GM18526 (cell line): Measurements from ENCODE around the gene LZTS3.

Experiments used
- POLR2A ChIP-seq: IDR thresholded peaks from 3 replicates; pipeline ENCODE4 v1.6.1; 2011; ENCODE audit not compliant: insufficient read length; ENCODE audit errors: extremely low read depth

The LZTS3 gene

DNA sequence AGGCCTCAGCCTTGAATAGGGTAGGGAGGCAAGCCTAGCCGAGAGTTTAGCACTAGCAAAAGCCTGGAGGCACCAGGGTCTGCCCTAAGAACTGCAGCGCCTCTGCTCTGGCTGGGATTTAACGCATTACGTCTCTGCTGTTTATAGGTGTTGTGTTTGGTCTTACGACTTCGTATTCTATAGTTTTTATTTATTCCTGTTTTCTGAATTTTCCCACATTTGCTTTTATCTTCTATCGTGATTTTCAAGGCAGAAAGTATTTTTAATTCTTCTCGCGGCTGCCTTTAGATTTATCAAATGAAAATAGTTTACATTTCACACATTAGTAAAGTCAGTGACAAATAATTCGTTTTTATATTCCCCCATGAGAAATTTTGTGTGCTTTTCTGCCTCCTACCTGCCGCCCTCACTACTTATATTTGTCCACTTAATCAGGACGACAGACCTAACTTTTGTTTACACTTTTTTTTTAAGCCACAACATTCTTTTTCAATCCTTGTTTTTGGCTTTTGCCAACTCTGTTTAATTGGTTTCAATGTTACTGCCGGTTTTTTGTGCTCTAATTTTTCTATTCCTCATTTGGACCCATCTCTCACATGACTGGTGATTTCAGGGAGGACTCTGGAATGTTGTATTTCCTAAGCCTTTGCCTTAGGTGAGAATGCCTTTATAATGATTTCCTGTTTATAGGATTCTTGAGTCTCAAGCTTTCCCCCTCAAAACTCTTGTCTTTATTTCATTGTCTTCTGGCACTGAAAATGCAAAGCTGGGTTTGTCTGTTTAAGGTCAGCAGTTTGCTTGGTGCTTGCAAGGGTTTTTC is 1.3 kb upstream of the LZTS3 start:
- no peak for TF ChIP-seq POLR2A

DNA sequence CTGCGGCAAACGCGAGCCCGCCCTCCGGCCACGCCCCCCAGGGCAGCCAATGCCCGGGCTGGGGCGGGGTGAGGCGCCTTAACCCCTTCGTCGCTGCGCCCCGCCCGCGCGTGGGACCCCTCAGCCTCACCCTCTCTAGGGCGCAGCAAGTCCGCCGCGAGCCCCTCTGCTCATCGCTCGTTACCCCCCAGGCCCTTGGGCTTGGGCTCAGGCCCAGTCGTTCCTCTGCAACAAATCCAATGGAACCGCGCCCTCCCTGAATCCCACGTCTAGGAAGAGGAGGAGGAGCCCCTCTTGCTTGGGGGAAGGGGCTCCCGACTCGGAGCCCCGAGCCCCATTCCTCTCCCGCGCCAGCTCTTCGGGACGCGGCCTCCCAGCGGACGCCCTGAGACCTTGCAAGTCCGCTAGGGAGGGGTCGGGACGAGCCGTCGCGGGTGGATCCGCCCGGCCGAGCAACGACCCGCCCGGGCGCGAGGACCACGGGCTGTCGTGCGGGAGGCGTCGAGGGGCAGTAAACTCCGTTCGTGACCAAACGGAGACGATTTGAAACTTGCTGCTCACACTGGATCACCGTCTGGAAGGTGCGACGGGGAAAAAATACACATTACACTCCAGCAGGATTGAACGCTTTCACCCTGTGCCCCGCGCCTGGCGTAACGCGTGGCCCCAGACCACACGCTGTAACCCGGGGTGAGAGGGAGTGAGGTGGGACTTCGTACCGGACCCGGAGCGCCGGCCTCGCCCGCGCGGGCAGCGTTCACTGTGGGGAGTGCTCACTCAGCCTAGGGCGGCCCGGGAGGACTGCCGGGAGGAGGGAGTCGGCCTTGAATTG is 477 bp upstream of the LZTS3 start:
- TF ChIP-seq POLR2A = no peak

DNA sequence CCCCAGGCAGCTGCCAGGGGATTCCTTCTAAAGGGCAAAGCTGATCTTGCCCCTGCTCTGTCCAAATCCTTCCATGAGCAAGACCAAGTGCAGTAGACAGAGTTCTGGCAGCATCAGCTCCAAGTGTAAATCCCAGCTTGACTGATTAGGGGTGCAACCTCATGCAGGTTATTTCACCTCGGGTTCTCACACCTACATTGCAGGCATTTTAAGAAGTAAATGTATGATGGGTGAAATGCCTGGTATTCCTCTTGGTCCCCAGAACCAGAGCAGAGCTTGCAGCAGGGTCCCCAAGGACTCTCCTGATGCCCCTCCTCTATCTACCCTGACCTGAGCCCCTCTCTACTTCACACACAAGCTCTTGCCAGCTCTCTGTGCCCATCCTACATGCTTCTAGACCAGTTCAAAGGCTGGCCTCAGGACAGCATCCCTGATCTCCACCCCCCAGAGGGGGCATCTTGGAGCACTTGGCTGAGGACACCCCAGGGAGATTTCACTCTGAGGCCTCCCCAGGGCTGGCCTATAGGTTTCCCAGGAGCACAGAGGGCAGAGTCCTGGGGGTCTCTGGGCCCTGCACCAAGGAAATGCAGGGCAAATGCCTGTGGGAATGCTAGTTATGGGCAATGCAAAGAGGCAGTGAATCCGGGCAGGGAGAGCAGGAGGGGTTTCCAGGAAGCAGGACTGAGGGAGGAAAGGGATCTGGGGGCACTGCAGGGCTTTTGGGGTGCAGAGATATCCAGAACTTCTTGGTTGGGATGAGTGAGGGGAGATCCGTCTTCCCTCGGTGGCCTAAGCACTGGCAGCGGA is 1.0 kb downstream of the LZTS3 start:
- no peak for TF ChIP-seq POLR2A

DNA sequence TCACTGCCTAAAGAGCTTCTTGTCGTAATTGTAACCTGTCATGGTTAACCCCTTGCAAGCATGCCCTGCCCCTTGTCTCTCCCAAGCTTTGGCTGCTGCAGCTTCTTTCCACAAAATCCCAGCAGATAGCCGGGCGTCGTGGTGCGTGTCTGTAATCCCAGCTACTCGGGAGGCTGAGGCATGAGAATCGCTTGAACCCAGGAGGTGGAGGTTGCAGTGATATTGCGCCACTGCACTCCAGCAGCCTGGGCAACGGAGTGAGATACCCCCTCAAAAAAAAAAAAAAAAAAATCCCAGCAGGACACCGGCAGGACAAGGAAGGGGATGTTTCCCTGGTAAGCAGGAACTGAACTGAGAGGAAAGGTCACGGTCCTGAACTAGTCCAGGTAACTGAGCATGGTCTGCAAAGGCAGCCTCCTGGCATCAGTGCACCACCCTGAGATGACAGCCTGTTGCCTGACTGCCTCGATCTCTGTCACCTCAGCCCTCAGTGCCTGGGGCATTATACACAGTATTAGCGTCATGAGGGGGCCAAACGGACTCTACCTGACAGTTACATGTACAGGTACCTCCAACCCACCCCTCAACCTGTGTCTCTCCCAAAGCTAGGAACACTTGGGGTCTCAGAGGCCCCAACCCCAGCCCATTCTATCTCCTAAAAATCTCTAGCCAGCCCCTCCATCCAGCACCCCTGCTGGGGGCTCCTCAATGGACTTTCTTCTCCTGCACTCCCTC is 1.8 kb downstream of the LZTS3 start:
- no peak for TF ChIP-seq POLR2A

DNA sequence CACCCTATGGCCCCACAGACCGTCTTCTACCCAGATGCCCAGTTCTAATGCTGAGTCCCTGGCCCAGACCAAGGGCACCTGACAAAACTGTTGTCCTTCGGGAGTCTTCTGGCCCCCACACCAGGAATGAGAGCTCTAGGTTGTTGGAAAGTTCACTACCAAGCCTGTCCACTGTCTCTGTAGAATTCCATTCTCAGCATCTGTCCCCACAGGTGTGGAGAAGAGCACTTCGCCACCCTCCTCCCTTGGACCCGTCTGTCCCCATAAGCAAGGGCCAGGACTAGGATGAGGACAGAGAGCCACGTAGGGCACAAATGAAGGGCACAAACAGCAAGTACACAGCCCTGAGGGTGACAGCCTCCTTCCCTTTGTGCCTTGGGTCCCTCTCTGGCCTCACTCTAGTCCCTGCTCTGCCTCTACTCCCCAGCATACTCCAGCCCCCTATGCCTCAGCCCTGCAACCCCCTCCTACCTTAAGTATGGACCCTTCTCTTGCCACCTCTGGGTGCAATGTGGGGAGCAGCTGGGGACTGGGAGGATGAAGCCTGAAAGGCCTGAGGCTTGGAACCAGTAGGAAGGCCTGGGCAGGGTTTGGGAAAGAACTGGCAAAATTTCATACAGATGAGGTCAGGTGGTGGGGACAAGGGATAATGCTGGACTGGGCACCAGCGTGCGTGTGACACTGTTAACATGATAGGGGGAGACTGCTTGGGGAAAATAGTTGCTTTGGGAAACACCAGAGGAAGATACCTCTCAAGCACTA is 4.3 kb downstream of the LZTS3 start:
- TF ChIP-seq POLR2A = no peak

DNA sequence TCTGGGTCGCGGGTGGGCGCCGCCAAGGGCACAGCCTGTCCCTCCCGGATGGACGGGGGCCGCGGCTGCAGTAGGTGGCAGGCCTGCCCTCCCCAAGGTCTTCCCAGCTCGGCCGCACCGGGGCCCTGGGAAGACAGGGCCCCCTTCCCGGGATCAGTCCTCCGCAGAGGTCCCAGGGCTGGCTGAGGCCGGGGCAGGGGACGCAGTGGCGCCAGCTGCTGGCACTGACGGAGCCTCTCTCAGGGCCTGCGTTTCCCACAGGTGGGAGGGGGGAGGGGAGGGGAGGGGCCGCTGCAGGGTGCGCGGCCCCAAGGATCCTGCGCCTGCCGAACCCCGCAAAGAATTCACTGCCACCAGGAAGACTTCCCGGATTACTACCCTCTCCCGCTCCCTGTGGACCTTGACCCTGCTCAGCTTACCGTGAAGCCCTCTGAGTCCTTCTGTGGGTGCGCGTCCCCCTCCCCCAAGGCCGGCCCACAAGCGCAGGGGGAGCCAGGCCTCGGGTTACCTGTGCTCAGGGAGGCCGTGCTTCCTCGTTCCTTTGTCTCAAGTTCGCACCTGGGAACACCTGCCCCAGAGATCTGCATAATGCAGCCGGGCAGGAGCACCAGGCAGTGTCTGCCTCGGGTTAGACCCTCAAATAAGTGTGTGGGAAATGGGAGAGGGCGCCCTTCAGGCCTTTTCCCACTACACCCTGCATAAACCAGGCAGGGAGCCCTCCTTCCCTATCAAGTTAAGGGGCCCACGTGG is 5.1 kb downstream of the LZTS3 start:
- no peak for TF ChIP-seq POLR2A

DNA sequence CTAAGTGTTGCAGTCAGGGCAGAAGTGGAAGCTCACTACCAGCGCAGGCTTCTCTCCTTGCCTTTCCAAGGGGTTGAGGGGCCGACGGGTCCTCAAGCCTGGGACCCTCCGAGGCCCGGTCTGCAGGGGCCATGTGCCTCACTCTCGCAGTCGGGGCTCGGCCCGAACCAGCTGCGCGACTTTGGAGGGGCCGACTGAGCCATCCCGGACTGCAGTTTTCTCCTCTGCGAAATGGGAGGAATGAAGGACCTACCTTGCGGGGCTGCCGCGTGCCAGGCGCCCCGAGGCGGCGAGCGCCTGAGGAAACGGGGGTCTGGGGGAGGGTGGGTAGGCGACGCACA is 5.6 kb downstream of the LZTS3 start:
- TF ChIP-seq POLR2A = no peak

DNA sequence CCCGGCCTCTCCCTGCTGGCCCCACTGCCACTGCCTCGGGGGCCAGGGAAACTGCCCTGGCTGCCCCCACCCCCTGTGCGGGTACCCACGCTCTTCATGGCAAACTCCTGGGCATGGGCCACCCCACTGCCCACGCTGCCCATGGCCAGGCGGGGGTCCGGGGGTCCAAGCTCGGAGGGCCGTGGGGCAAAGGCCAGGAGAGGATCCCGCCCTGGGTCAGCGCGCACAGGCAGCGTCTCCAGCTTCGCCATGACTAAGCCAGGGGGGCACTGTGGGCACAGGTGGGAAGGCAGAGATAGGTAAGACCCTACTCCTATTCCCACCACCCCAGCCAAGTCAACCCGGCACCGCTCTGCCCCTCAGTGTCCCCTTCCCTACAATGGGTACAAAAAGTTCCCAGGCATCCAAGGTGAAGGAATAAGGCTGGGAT is 6.4 kb downstream of the LZTS3 start:
- no peak for TF ChIP-seq POLR2A

DNA sequence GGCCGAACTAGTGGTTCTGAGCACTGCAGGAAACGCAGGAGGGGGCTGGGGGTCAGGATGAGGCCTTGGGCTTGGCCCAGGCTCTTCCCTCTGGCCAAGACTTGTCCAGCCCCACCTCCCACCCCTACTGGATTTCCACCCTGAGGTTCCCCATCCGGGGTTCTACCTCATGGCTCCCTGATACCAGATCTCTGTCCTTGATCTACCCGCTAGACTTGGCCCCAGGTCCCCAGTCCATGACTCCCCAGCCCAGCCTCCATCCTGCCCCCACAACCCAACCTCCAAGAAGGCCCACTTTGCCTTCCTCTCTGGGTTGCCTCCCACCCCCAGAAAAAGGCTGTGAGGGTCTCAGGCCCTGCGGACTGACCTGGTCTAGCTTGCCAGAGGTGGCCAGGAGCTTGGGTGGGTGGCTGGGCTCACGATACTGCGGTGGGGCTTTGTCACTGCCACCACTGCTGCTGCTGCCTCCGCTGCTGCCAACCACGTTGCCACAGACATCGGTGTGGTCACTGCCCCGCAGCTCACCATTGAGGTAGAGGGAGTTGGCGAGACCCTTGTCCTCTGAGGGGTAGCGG is 6.9 kb downstream of the LZTS3 start:
- TF ChIP-seq POLR2A = no peak

DNA sequence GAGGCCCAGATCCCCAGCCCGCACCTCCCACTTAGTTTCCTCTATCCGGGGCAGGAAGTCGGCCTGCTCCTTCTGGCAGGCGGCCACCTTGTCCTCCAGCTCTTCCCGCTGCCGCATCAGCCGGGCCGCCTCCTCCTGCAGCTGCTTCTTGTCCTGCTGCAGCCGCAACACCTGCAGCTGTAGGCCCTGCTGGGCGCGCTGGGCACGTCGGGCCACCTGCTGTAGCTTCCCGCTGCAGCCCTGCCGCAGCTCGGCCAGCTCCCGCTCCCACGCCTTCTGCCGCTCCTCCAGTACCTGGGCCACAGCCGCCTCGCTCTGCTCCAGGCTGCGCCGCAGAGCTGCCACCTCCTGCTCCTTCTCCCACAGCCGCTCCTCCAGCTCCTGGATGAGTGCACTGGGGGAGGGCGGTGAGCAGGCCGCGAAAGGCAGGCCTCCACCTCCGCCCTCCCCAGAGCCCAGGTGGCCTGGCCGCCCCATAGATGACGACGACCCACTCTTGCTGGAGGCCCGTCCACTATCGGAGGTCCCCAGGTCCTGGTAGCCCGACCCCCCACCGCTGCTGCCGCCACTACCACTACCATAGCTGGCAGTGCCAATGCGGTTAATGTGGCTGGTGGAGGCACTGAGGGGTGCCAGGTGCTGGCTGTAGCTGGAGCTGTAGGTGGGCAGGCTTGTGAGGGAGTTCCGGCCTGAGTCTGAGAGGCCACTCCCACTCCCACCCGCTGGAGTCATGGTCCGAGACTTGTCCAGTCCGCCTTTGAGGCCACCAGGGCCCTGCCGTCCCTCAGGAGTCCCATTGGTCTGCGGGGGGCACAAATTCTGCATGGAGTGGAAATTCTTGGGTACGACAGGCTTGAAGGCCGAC is 7.6 kb downstream of the LZTS3 start:
- no peak for TF ChIP-seq POLR2A

DNA sequence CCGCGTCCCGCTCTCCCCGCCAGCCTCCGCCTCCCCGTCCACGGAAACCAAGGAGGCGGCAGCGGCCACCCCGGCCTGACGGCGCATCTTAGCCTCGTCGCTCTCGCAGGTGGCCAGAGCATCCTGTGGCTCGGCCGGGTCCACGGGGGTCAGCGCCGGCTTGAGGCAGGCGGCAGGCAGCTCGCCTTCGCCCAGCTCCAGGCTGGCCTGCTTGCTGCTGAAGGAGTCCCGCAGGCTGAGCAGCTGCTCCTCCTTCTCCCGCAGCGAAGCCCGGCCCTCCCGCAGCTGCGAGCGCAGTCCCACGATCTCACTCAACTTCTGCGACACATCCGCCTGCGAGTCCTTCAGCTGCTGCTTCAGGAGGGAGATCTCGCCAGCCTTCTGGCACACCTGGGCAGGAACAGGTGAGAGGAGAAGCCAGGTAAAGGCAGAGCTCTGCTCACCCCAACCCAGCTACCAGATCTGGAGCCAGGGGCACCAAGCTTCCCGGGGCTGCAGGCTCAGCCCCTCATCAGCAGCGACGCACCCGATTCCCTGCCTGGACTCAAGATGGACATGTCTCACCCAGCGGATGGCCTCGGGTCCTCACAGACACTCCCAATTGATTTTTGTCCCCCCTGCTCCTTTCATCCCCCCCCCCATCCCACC is 8.5 kb downstream of the LZTS3 start:
- no peak for TF ChIP-seq POLR2A
